Vagina (tissue), 2 donors: Measurements from ENCODE around the gene SYTL5.

Experiments
- POLR2A ChIP-seq, 2 donors: fragments of 450-650 bp; IDR thresholded peaks; one replicate each; pipeline ENCODE4 v1.6.1; 2017; ENCODE audit warnings: antibody characterized with exemption in 2 of 2, mild to moderate bottlenecking in 2 of 2, moderate library complexity in 2 of 2
- POLR2AphosphoS5 ChIP-seq, 2 donors: sonication (generic); formaldehyde crosslinking; IDR thresholded peaks; one replicate each; pipeline ENCODE4 v1.9.0; 2017; ENCODE audit warnings: antibody characterized with exemption in 2 of 2, mild to moderate bottlenecking in 2 of 2, low read depth in 1 of 2; ENCODE audit not compliant: insufficient read depth in 1 of 2
- TF ChIP-seq, protein P1 (sequence below), 3 experiments: fragments of 450-650 bp in 2 of 3; fragments of 200-600 bp in 1 of 3; sonication (generic) in 1 of 3; IDR thresholded peaks; one replicate each; pipeline ENCODE4 v1.5.1; 2017 to 2019; ENCODE audit warnings: antibody characterized with exemption in 3 of 3, mild to moderate bottlenecking in 2 of 3, moderate library complexity in 2 of 3

DNA sequence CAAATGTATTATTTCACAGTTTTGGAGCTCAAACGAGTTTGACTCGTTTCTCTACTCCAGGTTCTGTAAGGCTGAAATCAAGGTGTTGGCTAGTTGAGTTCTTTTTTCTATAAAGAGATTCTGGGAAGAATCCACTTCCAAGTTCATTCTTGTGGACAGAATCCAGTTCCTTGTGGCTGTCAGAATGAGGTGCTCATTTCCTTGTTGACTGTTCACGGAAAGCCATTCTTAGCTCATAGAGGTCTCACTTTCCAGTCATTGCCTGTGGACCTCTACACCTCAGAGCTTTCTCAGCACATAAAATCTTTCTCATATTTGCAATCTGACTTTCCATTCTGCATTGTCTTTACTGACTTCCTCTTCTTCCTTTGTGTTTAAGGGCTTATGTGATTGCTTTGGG is 62.9 kb downstream of the SYTL5 start:
- TF ChIP-seq POLR2A (IDR thresholded peaks at IDR 0.05): no peak
- TF ChIP-seq POLR2AphosphoS5 (IDR thresholded peaks at IDR 0.05; ENCODE audit: insufficient read depth in 1 of 2, low read depth in 1 of 2): no peak
- TF ChIP-seq, protein P1, sequence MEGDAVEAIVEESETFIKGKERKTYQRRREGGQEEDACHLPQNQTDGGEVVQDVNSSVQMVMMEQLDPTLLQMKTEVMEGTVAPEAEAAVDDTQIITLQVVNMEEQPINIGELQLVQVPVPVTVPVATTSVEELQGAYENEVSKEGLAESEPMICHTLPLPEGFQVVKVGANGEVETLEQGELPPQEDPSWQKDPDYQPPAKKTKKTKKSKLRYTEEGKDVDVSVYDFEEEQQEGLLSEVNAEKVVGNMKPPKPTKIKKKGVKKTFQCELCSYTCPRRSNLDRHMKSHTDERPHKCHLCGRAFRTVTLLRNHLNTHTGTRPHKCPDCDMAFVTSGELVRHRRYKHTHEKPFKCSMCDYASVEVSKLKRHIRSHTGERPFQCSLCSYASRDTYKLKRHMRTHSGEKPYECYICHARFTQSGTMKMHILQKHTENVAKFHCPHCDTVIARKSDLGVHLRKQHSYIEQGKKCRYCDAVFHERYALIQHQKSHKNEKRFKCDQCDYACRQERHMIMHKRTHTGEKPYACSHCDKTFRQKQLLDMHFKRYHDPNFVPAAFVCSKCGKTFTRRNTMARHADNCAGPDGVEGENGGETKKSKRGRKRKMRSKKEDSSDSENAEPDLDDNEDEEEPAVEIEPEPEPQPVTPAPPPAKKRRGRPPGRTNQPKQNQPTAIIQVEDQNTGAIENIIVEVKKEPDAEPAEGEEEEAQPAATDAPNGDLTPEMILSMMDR (IDR thresholded peaks at IDR 0.05): no peak
